Measurements from ENCODE around the gene MAPK11. TPM values are rescaled to one million over a fixed set of nuclear protein-coding genes. Genes with fewer than 3 reads are reported as not detected.

MAPK11 gene
- total and polyA plus RNA-seq, 10 of the 15 experiments (the other 5 are each of a cell fraction or from before 2014, with no cell fraction given): 0.05 to 12.8 (median 3.7) TPM

GRCh38 chr22:50286701-50287318, 16.6 kb upstream of the MAPK11 start:
- ATAC-seq: no peak
- H3K4me2 ChIP-seq (ENCODE audit: control insufficient read depth, insufficient read depth): no peak overlapping the region
- peaks cover 11% of the 10 kb centered on the region for H3K79me2 ChIP-seq (ENCODE audit: control insufficient read depth, insufficient read depth, low read length)
- no peak overlapping the region for H3K4me3 ChIP-seq
- no peak for FAIRE-seq
- WGBS (ENCODE audit: insufficient coverage, insufficient replicate concordance, low lambda C conversion rate, missing lambda C conversion rate): 95% methylated on average over 33 of the region's 40 CpGs
- H3K27ac ChIP-seq (ENCODE audit: control insufficient read depth, insufficient read depth): no peak overlapping the region
- intact Hi-C loops (cut with micrococcal nuclease; ENCODE audit: unreplicated experiment) (no loop called here), in situ Hi-C loops (cut with MboI) (no loop called here)
- H2AFZ ChIP-seq (ENCODE audit: control insufficient read depth, low read depth, low read length): no peak overlapping the region
- peaks cover 10 to 52% of the 10 kb centered on the region in 2 experiments; a peak in 3 of 4 replicates for H3K36me3 ChIP-seq (ENCODE audit: control insufficient read depth in 2 of 2, insufficient read depth in 2 of 2, low read length in 1 of 2)
- TF ChIP-seq POLR2A (IDR thresholded peaks at IDR 0.05; ENCODE audit: low read depth, low read length): peak; percentile 41; the same call in 1 of the 2 replicates
- TF ChIP-seq ZBTB4 (CRISPR knock-in tag; IDR thresholded peaks at IDR 0.05): no peak
- SMC1A ChIA-PET (ENCODE audit: uncharacterized antibody, unreplicated experiment): no interaction called here
- no peaks in the 10 kb centered on the region for H3K9me3 ChIP-seq (replicated peaks; ENCODE audit: control insufficient read depth, insufficient read depth, low read length)
- CTCF ChIA-PET: no interaction called here
- POLR2A ChIA-PET: no interaction called here
- H3K27me3 ChIP-seq (replicated peaks in 1 of 2; ENCODE audit: control insufficient read depth in 2 of 2, insufficient read depth in 2 of 2, low read length in 1 of 2): no peaks in the 10 kb centered on the region
- no peak overlapping the region for H3K9ac ChIP-seq (ENCODE audit: control insufficient read depth, insufficient read depth, low read length)
- no peak for DNase-seq (ENCODE audit: low read depth, low spot score)
- no TSS peak for BruUV-seq (replicated peaks)
- H3K4me1 ChIP-seq (ENCODE audit: control insufficient read depth, insufficient read depth, low read length): peaks cover 4% of the 10 kb centered on the region
- H4K20me1 ChIP-seq (ENCODE audit: control insufficient read depth, insufficient read depth): no peaks in the 10 kb centered on the region; the same call in 1 of the 2 replicates
- RAD21 ChIA-PET (ENCODE audit: unreplicated experiment): no interaction called here

- intact Hi-C loops (cut with micrococcal nuclease; ENCODE audit: unreplicated experiment) (no loop called here), in situ Hi-C loops (cut with MboI) (no loop called here)
- ChIA-PET RAD21 (ENCODE audit: unreplicated experiment) (no interaction called here), CTCF (no interaction called here), SMC1A (ENCODE audit: uncharacterized antibody, unreplicated experiment) (no interaction called here), POLR2A (no interaction called here)
- Histone ChIP-seq H3K4me1 (ENCODE audit: control insufficient read depth, insufficient read depth, low read length) (no peaks in the 10 kb centered on the region), H3K4me2 (ENCODE audit: control insufficient read depth, insufficient read depth) (no peak overlapping the region), H3K36me3 (ENCODE audit: control insufficient read depth in 2 of 2, insufficient read depth in 2 of 2, low read length in 1 of 2) (peaks cover 10 to 53% of the 10 kb centered on the region in 2 experiments; a peak in 3 of 4 replicates), H3K4me3 (no peak overlapping the region), H3K79me2 (ENCODE audit: control insufficient read depth, insufficient read depth, low read length) (peaks cover 6% of the 10 kb centered on the region), H3K27ac (ENCODE audit: control insufficient read depth, insufficient read depth) (no peak overlapping the region), H4K20me1 (ENCODE audit: control insufficient read depth, insufficient read depth) (no peaks in the 10 kb centered on the region), H3K27me3 (replicated peaks in 1 of 2; ENCODE audit: control insufficient read depth in 2 of 2, insufficient read depth in 2 of 2, low read length in 1 of 2) (no peaks in the 10 kb centered on the region), H2AFZ (ENCODE audit: control insufficient read depth, low read depth, low read length) (no peak overlapping the region), H3K9me3 (replicated peaks; ENCODE audit: control insufficient read depth, insufficient read depth, low read length) (no peaks in the 10 kb centered on the region), H3K9ac (ENCODE audit: control insufficient read depth, insufficient read depth, low read length) (no peak overlapping the region)
- 89% methylated on average over 21 of the region's 21 CpGs for WGBS (ENCODE audit: insufficient coverage, insufficient replicate concordance, low lambda C conversion rate, missing lambda C conversion rate)
- no peak for FAIRE-seq
- no peak for DNase-seq (ENCODE audit: low read depth, low spot score)
- no peak for ATAC-seq
- no TSS peak for BruUV-seq (replicated peaks)
- no peak for TF ChIP-seq ZNF274 (IDR thresholded peaks at IDR 0.05; ENCODE audit: insufficient read depth, insufficient read length)
- no peak for TF ChIP-seq MLLT1 (IDR thresholded peaks at IDR 0.05)
- TF ChIP-seq NRF1 (conservative IDR thresholded peaks at IDR 0.05; ENCODE audit: low read depth, low read length): no peak
- no peak for TF ChIP-seq YBX1 (IDR thresholded peaks at IDR 0.05)
- no peak for TF ChIP-seq REST (IDR thresholded peaks at IDR 0.05; ENCODE audit: low read depth, low read length)
- TF ChIP-seq RAD21 (IDR thresholded peaks at IDR 0.05; ENCODE audit: insufficient read depth, low read depth, low read length): no peak
- TF ChIP-seq EED (IDR thresholded peaks at IDR 0.05; ENCODE audit: low read depth): no peak
- TF ChIP-seq WRNIP1 (IDR thresholded peaks at IDR 0.05; ENCODE audit: borderline replicate concordance, low read depth, low read length): no peak
Observed at GRCh38 chr22:50286275-50286674, 16.1 kb upstream of the MAPK11 start.

Data from GM12878 (cell line).